NCI-H460 (cell line): ENCODE measurements around the gene NLRC3. TPM values are rescaled to one million over a fixed set of nuclear protein-coding genes. Genes with fewer than 3 reads are reported as not detected.

Experiments
- DNase-seq: peaks from one replicate; pipeline ENCODE4 v3.0.0-alpha.2; 2016; ENCODE audit warnings: low read depth; ENCODE audit errors: extremely low read depth
- total RNA-seq: library from RNA; depleted of rRNA; stranded (reverse); fragments of >200 nt; shearing (Covaris generic); gene quantifications from 2 replicates; pipeline ENCODE4 v1.2.3, GENCODE V29; 2014

Gene NLRC3
- total RNA-seq, 1 experiment from 2014 or later = not detected

DNA sequence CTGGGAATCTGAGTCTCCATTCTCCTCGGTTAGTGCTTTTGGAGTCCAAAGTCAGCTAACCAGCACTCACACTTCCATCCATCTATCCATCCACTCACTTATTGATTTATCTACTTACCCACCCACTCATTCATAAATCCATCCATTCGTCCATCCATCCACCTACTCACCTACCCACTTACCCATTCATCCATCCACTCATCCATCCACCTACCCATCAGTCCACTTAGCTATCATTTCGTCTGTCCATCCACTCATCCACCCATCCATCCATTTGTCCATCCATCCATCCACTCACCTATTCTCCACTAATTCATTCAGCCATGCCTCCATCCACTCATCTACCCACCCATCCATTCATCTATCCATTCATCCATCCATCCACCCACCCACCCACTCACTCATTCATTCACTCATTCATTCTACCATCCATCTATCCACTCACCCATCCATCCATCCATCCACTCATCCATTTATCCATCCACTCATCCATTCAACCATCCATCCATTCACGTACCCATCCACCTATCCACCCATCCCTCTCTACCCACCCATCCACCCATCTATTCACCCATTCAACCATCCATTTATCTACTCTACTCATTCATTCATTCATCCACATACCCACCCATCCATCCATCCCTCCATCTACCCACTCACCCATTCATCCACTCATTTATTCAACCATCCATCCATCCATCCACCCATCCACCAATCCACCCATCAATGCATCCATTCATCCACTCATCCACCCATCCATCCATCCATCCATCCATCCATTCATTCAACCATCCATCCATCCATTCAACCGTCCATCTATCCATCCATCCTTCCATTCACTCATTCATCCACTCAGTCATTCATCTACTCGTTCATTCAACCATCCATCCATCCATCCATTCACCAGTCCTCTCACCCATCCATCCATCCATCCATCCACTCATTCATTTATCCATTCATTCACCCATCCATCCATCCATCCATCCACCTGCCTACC is 26.1 kb downstream of the NLRC3 start:
- DNase-seq = no peak

DNA sequence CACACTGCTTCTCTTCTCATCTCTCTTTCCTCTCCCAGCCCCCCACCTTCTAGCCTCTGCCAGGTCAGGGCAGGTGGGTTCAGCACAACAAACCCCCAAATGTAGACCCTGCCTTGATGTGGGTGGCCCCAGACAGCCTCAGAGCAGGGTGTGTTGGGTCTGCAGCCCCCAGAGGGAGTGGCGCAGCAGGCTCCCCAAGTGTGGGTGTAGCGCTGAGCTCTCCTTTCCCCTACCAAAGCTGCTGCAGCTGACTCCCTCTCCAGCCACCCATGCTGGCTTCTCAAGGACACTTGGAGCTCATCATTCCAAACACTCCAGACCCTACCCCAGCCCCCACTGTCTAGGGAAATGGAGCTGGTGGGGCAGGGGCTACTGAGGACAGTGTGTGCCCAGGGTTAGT is 27.3 kb downstream of the NLRC3 start:
- DNase-seq = no peak

GRCh38 chr16:3548859-3549258 is 28.3 kb downstream of the NLRC3 start:
- no peak for DNase-seq

DNA sequence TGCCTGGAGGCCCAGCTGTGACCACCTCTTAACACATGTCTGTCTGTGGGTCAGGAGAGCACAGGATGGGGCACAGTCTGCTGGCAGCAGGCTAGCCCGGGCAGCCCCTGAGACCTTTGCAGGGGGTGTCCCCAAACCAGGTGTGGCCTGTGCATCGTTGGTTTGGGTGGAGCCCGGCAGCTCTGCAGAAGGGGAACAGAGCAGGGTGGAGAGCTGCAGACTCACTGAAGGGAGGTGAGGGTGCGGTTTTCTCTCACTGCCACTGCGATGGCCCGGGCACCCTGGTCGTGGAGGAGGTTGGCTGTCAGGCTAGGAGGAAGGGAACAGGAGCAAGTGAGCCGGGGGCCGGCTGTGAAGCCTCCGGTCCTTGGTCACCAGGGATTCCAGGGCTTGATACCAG is 28.8 kb downstream of the NLRC3 start:
- DNase-seq = no peak

- DNase-seq = no peak
Observed at GRCh38 chr16:3546986-3547682, 30.1 kb downstream of the NLRC3 start.

DNA sequence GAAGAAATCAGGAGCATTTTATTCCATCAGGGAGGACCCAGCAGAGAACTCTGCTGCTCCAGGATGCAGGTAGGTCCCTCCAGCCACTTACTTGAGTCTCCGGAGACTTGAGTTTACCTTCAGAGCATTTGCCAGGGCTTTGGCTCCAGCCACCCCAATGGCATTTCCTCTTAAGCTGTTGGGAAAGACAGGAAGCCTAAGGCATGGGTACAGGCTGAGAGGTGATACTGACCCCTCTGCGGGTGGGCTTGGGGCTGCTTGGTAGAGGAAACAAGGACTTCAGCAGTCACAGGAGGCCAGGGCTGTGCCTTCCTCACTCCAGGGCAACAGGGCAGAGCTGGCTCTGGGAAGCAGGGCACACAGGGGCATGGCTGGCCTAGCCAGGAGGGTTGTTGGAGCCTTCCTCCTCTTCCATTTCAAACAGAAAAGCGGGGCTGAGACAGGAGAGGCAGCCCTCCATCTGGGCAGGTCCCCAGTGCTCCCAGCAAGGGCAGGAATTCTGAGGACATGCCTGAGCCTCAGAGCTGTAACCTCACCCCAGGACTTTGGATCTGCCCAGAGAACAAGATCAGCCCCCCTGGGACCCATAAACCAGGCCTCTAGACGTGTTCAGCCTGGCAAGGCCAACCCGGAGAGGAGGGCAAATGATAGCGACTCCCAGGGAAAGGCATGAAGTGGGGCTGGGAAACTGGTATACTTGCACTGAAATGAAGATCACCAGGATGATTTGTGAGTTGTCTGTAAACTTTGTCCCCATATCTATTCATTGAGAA is 34.4 kb downstream of the NLRC3 start:
- DNase-seq = no peak

DNA sequence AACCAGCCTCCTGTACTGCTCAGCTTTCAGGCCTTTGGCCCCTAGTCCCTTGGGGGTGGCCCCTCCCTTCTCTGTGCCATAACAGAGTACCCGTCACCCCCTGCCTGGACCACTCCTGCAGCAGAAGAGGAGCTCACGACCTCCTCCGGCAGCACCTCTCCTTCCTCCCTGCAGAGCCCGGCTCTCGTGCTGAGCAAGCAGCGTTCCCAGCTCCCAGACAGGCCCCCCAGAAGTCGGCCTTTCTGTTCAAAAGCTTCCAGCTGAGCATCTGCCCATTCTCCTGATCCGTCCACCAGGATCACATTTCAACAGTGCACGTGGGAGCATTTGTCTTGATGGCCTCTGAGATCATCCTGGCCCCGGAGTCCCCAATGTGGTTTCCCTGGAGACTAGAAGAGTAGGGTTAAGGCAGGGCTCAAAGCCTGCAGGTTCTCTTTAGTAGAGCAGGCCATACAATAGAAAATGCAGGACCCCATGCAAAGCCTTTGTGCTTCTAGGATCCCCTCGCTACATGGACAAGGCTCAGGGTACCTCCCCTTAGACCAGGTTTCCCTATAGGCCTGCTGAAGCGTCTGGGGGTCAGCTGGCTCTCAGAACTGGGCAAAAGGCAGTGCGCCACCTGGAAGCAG is 35.6 kb downstream of the NLRC3 start:
- DNase-seq = no peak

DNA sequence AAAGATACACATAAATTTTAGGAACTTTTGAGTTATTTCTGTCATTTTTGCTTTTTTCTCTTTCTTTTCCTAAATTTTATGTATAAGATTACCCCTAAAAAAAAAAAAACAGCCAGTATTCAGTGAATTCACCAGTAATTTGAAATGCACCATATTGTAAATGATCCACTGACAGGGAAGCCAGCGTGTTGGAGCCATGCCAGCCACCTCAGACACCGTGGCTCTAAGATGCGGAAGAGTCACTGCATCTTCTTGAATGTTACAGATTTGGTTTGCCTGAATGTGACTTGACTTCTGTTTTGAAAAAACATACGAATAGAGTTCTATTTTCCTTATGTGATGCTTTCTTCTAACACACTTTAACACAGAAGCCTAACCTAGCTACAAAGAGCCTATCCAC is 39.0 kb downstream of the NLRC3 start:
- no peak for DNase-seq

GRCh38 chr16:3536851-3537250 is 40.4 kb downstream of the NLRC3 start:
- no peak for DNase-seq

GRCh38 chr16:3536271-3536731 is 40.9 kb downstream of the NLRC3 start:
- no peak for DNase-seq

- DNase-seq = no peak
Observed at GRCh38 chr16:3534126-3534525, 43.1 kb downstream of the NLRC3 start.

DNA sequence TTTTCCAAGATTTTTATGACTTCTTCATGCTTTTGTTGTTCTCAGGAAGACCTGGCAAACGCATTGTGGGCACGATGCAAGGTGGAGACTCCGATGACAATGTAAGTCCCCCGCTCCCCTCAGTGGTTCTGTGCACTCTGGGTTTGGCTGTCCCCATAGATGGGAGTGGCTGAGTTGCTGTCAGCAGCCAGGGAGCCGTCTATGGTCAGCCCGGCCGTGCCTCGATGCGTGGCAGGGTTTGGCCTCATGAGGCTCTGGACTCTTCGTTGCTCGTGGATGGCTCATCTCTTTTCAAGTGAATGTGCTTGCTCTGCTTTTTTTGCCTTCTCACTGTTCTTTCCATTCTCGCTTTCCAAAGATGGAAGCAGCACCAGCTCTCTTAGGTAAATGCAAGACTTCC is 44.5 kb downstream of the NLRC3 start:
- DNase-seq = no peak

DNA sequence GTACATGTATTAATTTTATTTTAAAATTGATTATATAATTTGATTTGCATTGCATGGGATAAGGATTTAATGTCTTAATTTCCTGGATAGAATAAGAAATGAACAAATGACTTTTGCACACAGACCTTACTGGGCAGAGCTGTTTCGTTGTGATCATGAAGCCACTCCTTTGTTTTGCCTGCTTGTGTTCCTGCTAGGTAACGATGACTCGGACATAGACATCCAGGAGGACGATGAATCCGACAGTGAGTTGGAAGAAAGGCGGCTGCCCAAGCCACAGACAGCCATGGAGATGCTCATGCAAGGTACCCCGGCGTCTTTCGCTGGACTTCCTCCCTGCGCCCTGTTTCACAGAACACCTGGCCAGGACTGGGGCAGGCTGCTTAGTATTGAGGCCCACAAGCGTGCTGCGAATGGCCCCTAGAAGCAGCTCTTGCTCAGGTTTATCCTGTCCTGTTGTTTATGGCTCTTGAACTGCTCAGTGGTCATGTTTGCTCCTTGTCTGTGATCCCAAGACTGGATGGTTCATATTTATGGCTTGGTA is 46.8 kb downstream of the NLRC3 start:
- peak; percentile 3 for DNase-seq

DNA sequence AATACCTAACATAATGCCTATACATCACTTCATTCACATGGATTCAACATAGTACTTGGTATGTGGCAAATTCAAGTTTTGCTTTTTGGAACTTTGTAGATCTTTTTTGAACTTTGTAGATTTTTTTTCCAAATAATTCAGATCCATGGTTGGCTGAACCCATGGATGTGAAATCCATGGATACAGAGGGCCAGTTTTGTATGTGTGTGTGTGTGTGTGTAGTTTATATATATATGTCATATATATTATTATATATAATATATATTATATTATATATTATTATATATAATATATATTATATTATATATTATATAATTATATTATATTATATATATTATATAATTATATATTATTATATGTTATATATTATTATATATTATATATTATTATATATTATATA is 48.0 kb downstream of the NLRC3 start:
- no peak for DNase-seq

- no peak for DNase-seq
Observed at GRCh38 chr16:3528406-3528805, 48.8 kb downstream of the NLRC3 start.

DNA sequence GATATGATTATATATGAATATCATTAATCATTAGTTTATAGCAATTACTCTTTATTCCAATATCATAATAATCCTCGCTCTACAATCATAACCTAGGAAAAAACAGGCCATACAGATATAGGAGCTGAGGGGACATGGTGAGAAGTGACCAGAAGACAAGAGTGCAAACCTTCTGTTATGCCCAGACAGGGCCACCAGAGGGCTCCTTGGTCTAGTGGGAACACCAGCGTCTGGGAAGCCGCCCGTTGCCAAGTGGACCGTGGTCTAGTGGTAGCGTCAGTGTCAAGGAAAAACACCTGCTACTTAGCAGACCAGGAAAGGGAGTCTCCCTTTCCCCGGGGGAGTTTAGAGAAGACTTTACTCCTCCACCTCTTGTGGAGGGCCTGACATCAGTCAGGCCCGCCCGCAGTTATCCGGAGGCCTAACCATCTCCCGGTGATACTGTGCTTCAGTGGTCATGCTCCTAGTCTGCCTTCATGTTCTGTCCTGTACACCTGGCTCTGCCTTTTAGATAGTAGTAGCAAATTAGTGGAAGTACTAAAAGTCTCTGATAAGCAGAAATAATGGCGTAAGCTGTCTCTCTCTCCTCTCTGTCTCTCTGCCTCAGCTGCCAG is 49.9 kb downstream of the NLRC3 start:
- peak; percentile 58 for DNase-seq

DNA sequence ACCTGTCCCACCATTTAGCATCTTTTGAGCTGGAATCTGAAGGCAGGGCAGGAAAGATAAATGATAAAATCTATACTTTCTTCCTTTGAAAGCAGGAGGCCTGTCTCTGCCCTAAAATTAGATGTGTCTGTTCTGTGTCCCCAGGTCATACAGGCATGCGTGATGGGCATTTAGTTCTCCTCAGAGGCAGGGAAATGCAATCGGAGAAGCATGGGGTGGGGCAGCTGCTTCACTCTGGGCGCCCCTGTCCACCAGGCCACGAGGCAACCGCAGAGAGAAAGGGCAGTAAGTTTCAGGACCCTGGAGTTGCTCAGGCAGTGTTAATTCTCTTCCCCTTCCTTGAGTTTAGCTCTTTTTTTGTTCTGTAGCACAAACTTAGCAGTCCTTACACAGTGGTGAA is 51.3 kb downstream of the NLRC3 start:
- no peak for DNase-seq

DNA sequence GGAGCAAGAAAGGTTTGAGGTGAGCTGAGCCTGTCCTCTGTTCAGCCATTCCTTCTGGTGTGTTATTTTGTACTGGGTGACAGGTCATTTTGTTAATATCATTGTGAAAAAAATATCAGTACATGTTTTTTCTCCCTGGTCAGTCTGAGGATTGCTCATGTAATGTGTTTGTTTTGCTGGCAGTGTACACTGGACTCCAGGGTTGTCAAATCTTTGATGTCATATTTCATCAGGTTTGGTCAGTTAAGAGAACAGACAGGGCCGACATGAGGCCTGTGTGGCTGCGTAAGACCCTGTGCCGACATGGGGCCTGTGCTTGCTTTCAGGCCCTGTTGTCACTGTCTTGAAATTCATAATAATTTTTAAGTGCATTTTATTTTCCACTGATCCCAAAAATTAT is 53.9 kb downstream of the NLRC3 start:
- no peak for DNase-seq

- no peak for DNase-seq
Observed at GRCh38 chr16:3520841-3521240, 56.4 kb downstream of the NLRC3 start.

GRCh38 chr16:3520413-3520812 is 56.8 kb downstream of the NLRC3 start:
- no peak for DNase-seq
